GM23338 (cell line): ENCODE measurements around the gene VIPR1. TPM values are rescaled to one million over a fixed set of nuclear protein-coding genes. Genes with fewer than 3 reads are reported as not detected.

Experiments used
- ATAC-seq: fragments of 200-7000 bp; cut with Tn5 transposase; 3 replicates; pipeline ENCODE4 v1.9.1; 2020
- DNase-seq: peaks from one replicate; pipeline ENCODE4 v3.0.0-alpha.2; 2015; ENCODE audit warnings: low spot score
- H2AFZ ChIP-seq: fragments of 200-600 bp; sonication (generic); 2 replicates; pipeline ENCODE4 v1.8.0; 2016; ENCODE audit warnings: antibody characterized with exemption, mild to moderate bottlenecking, moderate library complexity
- H3F3A ChIP-seq: fragments of 200-600 bp; sonication (generic); replicated peaks from 2 replicates; pipeline ENCODE4 v1.8.0; 2017; ENCODE audit warnings: antibody characterized with exemption, mixed run types, low read depth
- H3K27ac ChIP-seq: fragments of 200-600 bp; sonication (generic); 2 replicates; pipeline ENCODE4 v1.6.1; 2016; ENCODE audit warnings: low read depth
- H3K27me3 ChIP-seq: fragments of 200-600 bp; sonication (generic); 2 replicates; pipeline ENCODE4 v1.8.0; 2016; ENCODE audit warnings: mild to moderate bottlenecking, mixed run types, moderate library complexity; ENCODE audit not compliant: insufficient read depth
- H3K36me3 ChIP-seq: fragments of 200-600 bp; sonication (generic); 2 replicates; pipeline ENCODE4 v1.8.0; 2016; ENCODE audit warnings: mild to moderate bottlenecking; ENCODE audit not compliant: insufficient read depth
- H3K4me1 ChIP-seq: fragments of 200-600 bp; sonication (generic); 2 replicates; pipeline ENCODE4 v1.8.0; 2016; ENCODE audit warnings: mild to moderate bottlenecking, moderate library complexity; ENCODE audit not compliant: insufficient read depth
- H3K4me2 ChIP-seq: fragments of 200-600 bp; sonication (generic); 2 replicates; pipeline ENCODE4 v1.7.1; 2017; ENCODE audit warnings: mixed run types
- H3K4me3 ChIP-seq: fragments of 200-600 bp; sonication (generic); 2 replicates; pipeline ENCODE4 v1.6.1; 2016; ENCODE audit warnings: mixed run types
- H3K79me2 ChIP-seq: fragments of 200-600 bp; sonication (generic); replicated peaks from 2 replicates; pipeline ENCODE4 v1.8.0; 2017; ENCODE audit warnings: mild to moderate bottlenecking; ENCODE audit not compliant: insufficient read depth
- H3K9me2 ChIP-seq: fragments of 200-600 bp; sonication (generic); 2 replicates; pipeline ENCODE4 v1.8.0; 2017; ENCODE audit not compliant: insufficient read depth
- H4K20me1 ChIP-seq: fragments of 200-600 bp; sonication (generic); replicated peaks from 2 replicates; pipeline ENCODE4 v1.8.0; 2017; ENCODE audit warnings: mild to moderate bottlenecking; ENCODE audit not compliant: insufficient read depth
- H3K27ac Mint-ChIP-seq: 2 replicates; pipeline ENCODE4 v1.8.0; 2020; ENCODE audit warnings: inconsistent platforms, mild to moderate bottlenecking, moderate library complexity, mixed read lengths
- H3K27me3 Mint-ChIP-seq: 3 replicates; pipeline ENCODE4 v1.8.0; 2022; ENCODE audit warnings: low read depth, mild to moderate bottlenecking, moderate library complexity, mixed read lengths, inconsistent platforms; ENCODE audit not compliant: insufficient read depth, poor library complexity
- H3K36me3 Mint-ChIP-seq: 3 replicates; pipeline ENCODE4 v1.8.0; 2021; ENCODE audit warnings: low read depth, mild to moderate bottlenecking, inconsistent platforms, moderate library complexity, mixed read lengths
- H3K4me1 Mint-ChIP-seq: 3 replicates; pipeline ENCODE4 v1.8.0; 2020; ENCODE audit warnings: mild to moderate bottlenecking, inconsistent platforms, mixed read lengths
- H3K4me3 Mint-ChIP-seq: 3 replicates; pipeline ENCODE4 v1.8.0; 2021; ENCODE audit warnings: moderate library complexity, mild to moderate bottlenecking, inconsistent platforms, mixed read lengths
- H3K9me3 Mint-ChIP-seq: 3 replicates; pipeline ENCODE4 v1.8.0; 2020; ENCODE audit warnings: moderate library complexity, mild to moderate bottlenecking, inconsistent platforms, mixed read lengths
- CREB1 ChIP-seq: fragments of 250-450 bp; sonication (Bioruptor Pico); IDR thresholded peaks from 2 replicates; pipeline ENCODE4 v1.5.0; 2020; ENCODE audit warnings: low read depth, mild to moderate bottlenecking, moderate library complexity
- ETS1 ChIP-seq: IDR thresholded peaks from 2 replicates; pipeline ENCODE4 v1.6.1; 2016; ENCODE audit warnings: antibody characterized with exemption
- EZH2 ChIP-seq: fragments of 200-600 bp; sonication (generic); IDR thresholded peaks from one replicate; pipeline ENCODE4 v1.8.0; 2017; ENCODE audit warnings: antibody characterized with exemption, mild to moderate bottlenecking, low read depth; ENCODE audit not compliant: unreplicated experiment
- EZH2phosphoT487 ChIP-seq: fragments of 200-600 bp; sonication (generic); IDR thresholded peaks from one replicate; pipeline ENCODE4 v1.8.1; 2018; ENCODE audit warnings: antibody characterized with exemption; ENCODE audit not compliant: unreplicated experiment
- JUNB ChIP-seq: IDR thresholded peaks from one replicate; pipeline ENCODE4 v1.6.1; 2016; ENCODE audit warnings: antibody characterized with exemption; ENCODE audit not compliant: unreplicated experiment
- NANOG ChIP-seq: IDR thresholded peaks from 2 replicates; pipeline ENCODE4 v1.6.1; 2016; ENCODE audit warnings: antibody characterized with exemption, borderline replicate concordance
- POLR2AphosphoS5 ChIP-seq: IDR thresholded peaks from 2 replicates; pipeline ENCODE4 v1.6.1; 2016; ENCODE audit warnings: antibody characterized with exemption, low read depth
- STAT1 ChIP-seq: IDR thresholded peaks from one replicate; pipeline ENCODE4 v1.6.1; 2016; ENCODE audit warnings: antibody characterized with exemption; ENCODE audit not compliant: unreplicated experiment
- ZNF114 ChIP-seq: fragments of 250-450 bp; sonication (Bioruptor Pico); IDR thresholded peaks from 2 replicates; pipeline ENCODE4 v1.5.0; 2020; ENCODE audit warnings: mild to moderate bottlenecking, moderate library complexity
- ZNF331 ChIP-seq: fragments of 250-450 bp; sonication (Bioruptor Pico); IDR thresholded peaks from 2 replicates; pipeline ENCODE4 v1.5.0; 2020; ENCODE audit warnings: low read depth, mild to moderate bottlenecking, moderate library complexity
- polyA plus RNA-seq: library from polyadenylated mRNA; unstranded; fragments of >200 nt; fragmentation: Nextera tagmentation; extraction: Ambion mirVana; gene quantifications from 2 replicates; pipeline ENCODE4 v1.2.1, GENCODE V29; 2016
- total RNA-seq: library from RNA; depleted of rRNA; stranded (reverse); fragments of >200 nt; shearing (Covaris generic); gene quantifications from 2 replicates; pipeline ENCODE4 v1.2.3, GENCODE V29; 2014
- TF ChIP-seq, protein P1 (sequence below), 2 experiments: fragments of 200-600 bp in 1 of 2; sonication (generic) in 1 of 2; conservative IDR thresholded peaks; 2 replicates each; pipeline versions ENCODE4 v1.5.1 to v1.6.1; 2016 to 2017; ENCODE audit warnings: antibody characterized with exemption in 2 of 2, low read depth in 2 of 2, mild to moderate bottlenecking in 2 of 2, moderate library complexity in 1 of 2
- TF ChIP-seq, protein P2 (sequence below): IDR thresholded peaks from one replicate; pipeline ENCODE4 v1.6.1; 2018; ENCODE audit warnings: antibody characterized with exemption; ENCODE audit not compliant: unreplicated experiment

VIPR1 gene
- total and polyA plus RNA-seq, 2 experiments from 2014 or later: 6.3 to 19.3 TPM

GRCh38 chr3:42513521-42513920 is 11.1 kb downstream of the VIPR1 start (continued):
- TF ChIP-seq ETS1 (no peak), ZNF114 (CRISPR knock-in tag) (no peak), STAT1 (no peak), JUNB (no peak), CREB1 (CRISPR knock-in tag) (no peak), EZH2 (no peak), POLR2AphosphoS5 (no peak), NANOG (no peak), ZNF331 (CRISPR knock-in tag) (no peak)
- TF ChIP-seq, protein P1, sequence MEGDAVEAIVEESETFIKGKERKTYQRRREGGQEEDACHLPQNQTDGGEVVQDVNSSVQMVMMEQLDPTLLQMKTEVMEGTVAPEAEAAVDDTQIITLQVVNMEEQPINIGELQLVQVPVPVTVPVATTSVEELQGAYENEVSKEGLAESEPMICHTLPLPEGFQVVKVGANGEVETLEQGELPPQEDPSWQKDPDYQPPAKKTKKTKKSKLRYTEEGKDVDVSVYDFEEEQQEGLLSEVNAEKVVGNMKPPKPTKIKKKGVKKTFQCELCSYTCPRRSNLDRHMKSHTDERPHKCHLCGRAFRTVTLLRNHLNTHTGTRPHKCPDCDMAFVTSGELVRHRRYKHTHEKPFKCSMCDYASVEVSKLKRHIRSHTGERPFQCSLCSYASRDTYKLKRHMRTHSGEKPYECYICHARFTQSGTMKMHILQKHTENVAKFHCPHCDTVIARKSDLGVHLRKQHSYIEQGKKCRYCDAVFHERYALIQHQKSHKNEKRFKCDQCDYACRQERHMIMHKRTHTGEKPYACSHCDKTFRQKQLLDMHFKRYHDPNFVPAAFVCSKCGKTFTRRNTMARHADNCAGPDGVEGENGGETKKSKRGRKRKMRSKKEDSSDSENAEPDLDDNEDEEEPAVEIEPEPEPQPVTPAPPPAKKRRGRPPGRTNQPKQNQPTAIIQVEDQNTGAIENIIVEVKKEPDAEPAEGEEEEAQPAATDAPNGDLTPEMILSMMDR (conservative IDR thresholded peaks at IDR 0.05; ENCODE audit: low read depth in 2 of 2): no peak
- TF ChIP-seq, protein P2, sequence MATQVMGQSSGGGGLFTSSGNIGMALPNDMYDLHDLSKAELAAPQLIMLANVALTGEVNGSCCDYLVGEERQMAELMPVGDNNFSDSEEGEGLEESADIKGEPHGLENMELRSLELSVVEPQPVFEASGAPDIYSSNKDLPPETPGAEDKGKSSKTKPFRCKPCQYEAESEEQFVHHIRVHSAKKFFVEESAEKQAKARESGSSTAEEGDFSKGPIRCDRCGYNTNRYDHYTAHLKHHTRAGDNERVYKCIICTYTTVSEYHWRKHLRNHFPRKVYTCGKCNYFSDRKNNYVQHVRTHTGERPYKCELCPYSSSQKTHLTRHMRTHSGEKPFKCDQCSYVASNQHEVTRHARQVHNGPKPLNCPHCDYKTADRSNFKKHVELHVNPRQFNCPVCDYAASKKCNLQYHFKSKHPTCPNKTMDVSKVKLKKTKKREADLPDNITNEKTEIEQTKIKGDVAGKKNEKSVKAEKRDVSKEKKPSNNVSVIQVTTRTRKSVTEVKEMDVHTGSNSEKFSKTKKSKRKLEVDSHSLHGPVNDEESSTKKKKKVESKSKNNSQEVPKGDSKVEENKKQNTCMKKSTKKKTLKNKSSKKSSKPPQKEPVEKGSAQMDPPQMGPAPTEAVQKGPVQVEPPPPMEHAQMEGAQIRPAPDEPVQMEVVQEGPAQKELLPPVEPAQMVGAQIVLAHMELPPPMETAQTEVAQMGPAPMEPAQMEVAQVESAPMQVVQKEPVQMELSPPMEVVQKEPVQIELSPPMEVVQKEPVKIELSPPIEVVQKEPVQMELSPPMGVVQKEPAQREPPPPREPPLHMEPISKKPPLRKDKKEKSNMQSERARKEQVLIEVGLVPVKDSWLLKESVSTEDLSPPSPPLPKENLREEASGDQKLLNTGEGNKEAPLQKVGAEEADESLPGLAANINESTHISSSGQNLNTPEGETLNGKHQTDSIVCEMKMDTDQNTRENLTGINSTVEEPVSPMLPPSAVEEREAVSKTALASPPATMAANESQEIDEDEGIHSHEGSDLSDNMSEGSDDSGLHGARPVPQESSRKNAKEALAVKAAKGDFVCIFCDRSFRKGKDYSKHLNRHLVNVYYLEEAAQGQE: no peak

DNA sequence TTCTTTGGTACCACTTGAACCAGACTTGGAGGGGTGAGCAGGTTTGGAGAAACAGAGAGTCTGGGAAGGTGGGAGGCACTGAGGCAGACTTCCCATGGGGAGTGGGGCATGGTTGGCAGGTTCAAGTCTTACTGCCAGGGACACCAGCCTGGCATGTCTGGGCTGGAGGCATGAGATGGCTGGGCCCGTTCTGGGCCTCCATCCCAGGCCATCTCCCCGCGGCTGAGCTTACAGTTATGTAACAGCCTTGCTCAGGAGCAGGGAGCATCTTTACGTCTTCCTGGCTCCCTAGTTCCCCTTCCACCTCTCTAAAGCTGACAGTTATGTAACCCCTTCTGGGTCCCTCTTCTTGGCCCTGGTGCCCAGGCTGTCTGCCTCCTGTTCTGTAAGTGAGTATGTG is 12.4 kb downstream of the VIPR1 start:
- Mint-ChIP-seq H3K27ac (no peak overlapping the region), H3K27me3 (peaks cover 3% of the 10 kb centered on the region), H3K9me3 (no peaks in the 10 kb centered on the region; the same call in 2 of the 3 replicates), H3K4me1 (no peaks in the 10 kb centered on the region; the same call in 2 of the 3 replicates), H3K4me3 (no peak overlapping the region), H3K36me3 (no peaks in the 10 kb centered on the region; the same call in 2 of the 3 replicates)
- Histone ChIP-seq H4K20me1 (no peaks in the 10 kb centered on the region), H2AFZ (no peak overlapping the region), H3K27ac (no peak overlapping the region), H3K4me1 (no peaks in the 10 kb centered on the region), H3K4me3 (no peak overlapping the region), H3K36me3 (no peaks in the 10 kb centered on the region), H3K9me2 (peaks cover 8% of the 10 kb centered on the region; the same call in 1 of the 2 replicates), H3F3A (no peaks in the 10 kb centered on the region), H3K79me2 (no peaks in the 10 kb centered on the region), H3K4me2 (no peak overlapping the region), H3K27me3 (no peaks in the 10 kb centered on the region)
- ATAC-seq: no peak
- no peak for DNase-seq
- TF ChIP-seq EZH2phosphoT487 (no peak), STAT1 (no peak), ZNF331 (CRISPR knock-in tag) (no peak), ZNF114 (CRISPR knock-in tag) (no peak), CREB1 (CRISPR knock-in tag) (no peak), NANOG (no peak)
- TF ChIP-seq, protein P1 (conservative IDR thresholded peaks at IDR 0.05; ENCODE audit: low read depth in 2 of 2): no peak
